HepG2 (cell line): ENCODE results near the gene ETFA. TPM values are rescaled to one million over a fixed set of nuclear protein-coding genes. Genes with fewer than 3 reads are reported as not detected.

Experiments
- BRCA1 ChIP-seq: sonication (generic); formaldehyde crosslinking; IDR thresholded peaks from 2 replicates; pipeline ENCODE4 v1.4.0; 2020; ENCODE audit warnings: missing genetic modification reagents
- CBX2 ChIP-seq, 2 experiments: fragments of 200-600 bp in 1 of 2; sonication (generic); formaldehyde crosslinking in 1 of 2; IDR thresholded peaks; 2 replicates each; pipeline versions ENCODE4 v1.7.0 to v1.8.1; 2018 to 2022; ENCODE audit warnings: low read depth in 2 of 2, low read length in 1 of 2, mild to moderate bottlenecking in 1 of 2, missing genetic modification reagents in 1 of 2
- ESRRA ChIP-seq: sonication (generic); formaldehyde crosslinking; IDR thresholded peaks from 2 replicates; pipeline ENCODE4 v1.5.1; 2020; ENCODE audit warnings: mild to moderate bottlenecking, low read depth, missing genetic modification reagents
- GMEB2 ChIP-seq: IDR thresholded peaks from 2 replicates; pipeline ENCODE4 v1.6.1; 2016; ENCODE audit warnings: missing biosample characterization, missing genetic modification reagents, low read depth
- HOXA5 ChIP-seq: sonication (generic); formaldehyde crosslinking; IDR thresholded peaks from 2 replicates; pipeline ENCODE4 v1.4.0; 2020; ENCODE audit warnings: missing genetic modification reagents
- KDM2A ChIP-seq: sonication (generic); formaldehyde crosslinking; IDR thresholded peaks from 2 replicates; pipeline ENCODE4 v1.4.0; 2020; ENCODE audit warnings: low read depth, missing genetic modification reagents, borderline replicate concordance
- KLF12 ChIP-seq: sonication (generic); formaldehyde crosslinking; IDR thresholded peaks from 2 replicates; pipeline ENCODE4 v1.4.0; 2020; ENCODE audit warnings: missing genetic modification reagents, borderline replicate concordance
- MED1 ChIP-seq: sonication (generic); formaldehyde crosslinking; IDR thresholded peaks from 2 replicates; pipeline ENCODE4 v1.4.0; 2020; ENCODE audit warnings: missing genetic modification reagents
- NBN ChIP-seq: fragments of 450-650 bp; conservative IDR thresholded peaks from 2 replicates; pipeline ENCODE4 v1.6.1; 2017
- PBX3 ChIP-seq: sonication (generic); formaldehyde crosslinking; IDR thresholded peaks from 2 replicates; pipeline ENCODE4 v1.8.1; 2023; ENCODE audit warnings: missing genetic modification reagents, inconsistent platforms, borderline replicate concordance
- PRPF4 ChIP-seq: fragments of 200-400 bp; formaldehyde crosslinking; IDR thresholded peaks from 2 replicates; pipeline ENCODE4 v1.6.1; 2016; ENCODE audit warnings: low read length, low read depth; ENCODE audit not compliant: poor library complexity, severe bottlenecking
- STAT6 ChIP-seq: sonication (generic); formaldehyde crosslinking; IDR thresholded peaks from 2 replicates; pipeline ENCODE4 v1.4.0; 2020; ENCODE audit warnings: missing genetic modification reagents, mild to moderate bottlenecking, borderline replicate concordance
- THAP11 ChIP-seq: IDR thresholded peaks from 2 replicates; pipeline ENCODE4 v1.6.1; 2016; ENCODE audit warnings: missing biosample characterization, missing genetic modification reagents
- ZNF329 ChIP-seq: sonication (generic); formaldehyde crosslinking; IDR thresholded peaks from 2 replicates; pipeline ENCODE4 v1.9.0; 2021; ENCODE audit warnings: low read depth, mild to moderate bottlenecking, missing genetic modification reagents
- ZNF549 ChIP-seq: sonication (generic); formaldehyde crosslinking; IDR thresholded peaks from 2 replicates; pipeline ENCODE4 v1.5.0; 2020; ENCODE audit warnings: missing genetic modification reagents
- ZNF773 ChIP-seq: sonication (generic); formaldehyde crosslinking; IDR thresholded peaks from 2 replicates; pipeline ENCODE4 v1.4.0; 2020; ENCODE audit warnings: missing genetic modification reagents, borderline replicate concordance
- polyA plus RNA-seq, 8 experiments: library from polyadenylated mRNA; depleted of rRNA in 3 of 8; stranded (reverse) in 7 of 8; unstranded in 1 of 8; fragments of >200 nt; fragmentation: Illumina TruSeq in 4 of 8; extraction: Trizol in 4 of 8; gene quantifications; 2 replicates each; pipeline versions ENCODE4 v1.2.1 to v1.2.3, GENCODE V29; 2011 to 2016; ENCODE audit warnings: low read depth in 4 of 8, missing spikeins in 1 of 8, mixed read lengths in 1 of 8; ENCODE audit not compliant: insufficient read depth in 1 of 8
- total RNA-seq, 5 experiments: library from RNA; depleted of rRNA; stranded (reverse); fragments of >200 nt; fragmentation: Illumina TruSeq; extraction: Trizol; gene quantifications; 2 replicates each; pipeline ENCODE4 v1.2.3, GENCODE V29; 2016; ENCODE audit warnings: low read depth in 1 of 5
- TF ChIP-seq, protein P1 (sequence below): sonication (generic); formaldehyde crosslinking; IDR thresholded peaks from 2 replicates; pipeline ENCODE4 v1.5.0; 2020; ENCODE audit warnings: mild to moderate bottlenecking, missing genetic modification reagents
- TF ChIP-seq, protein P2 (sequence below): sonication (generic); formaldehyde crosslinking; IDR thresholded peaks from 2 replicates; pipeline ENCODE4 v1.4.0; 2020; ENCODE audit warnings: mild to moderate bottlenecking, missing genetic modification reagents
- TF ChIP-seq, protein P3 (sequence below): sonication (generic); formaldehyde crosslinking; IDR thresholded peaks from 2 replicates; pipeline ENCODE4 v1.8.0; 2022; ENCODE audit warnings: missing genetic modification reagents, mild to moderate bottlenecking, borderline replicate concordance

The ETFA gene
- total and polyA plus RNA-seq, 2 of the 13 experiments (the other 11 are each of a cell fraction or from before 2014, with no cell fraction given) = 291 to 396 TPM

GRCh38 chr15:76333720-76334437 is 22.6 kb upstream of the ETFA start (continued):
- TF ChIP-seq STAT6 (CRISPR knock-in tag) (no peak), KLF12 (CRISPR knock-in tag) (no peak), THAP11 (peak; percentile 38; the same call in 1 of the 2 replicates), ZNF329 (CRISPR knock-in tag) (no peak), KDM2A (CRISPR knock-in tag) (peak; percentile 72), GMEB2 (CRISPR knock-in tag) (no peak), CBX2 (IDR thresholded peaks at IDR 0.05; ENCODE audit: low read depth, low read length) (no peak), CBX2 (CRISPR knock-in tag; IDR thresholded peaks at IDR 0.05; ENCODE audit: low read depth) (no peak), ZNF773 (no peak), BRCA1 (no peak), PBX3 (CRISPR knock-in tag) (no peak), ESRRA (peak; percentile 59; the same call in 1 of the 2 replicates), HOXA5 (CRISPR knock-in tag) (peak; percentile 40; the same call in 1 of the 2 replicates), ZNF549 (no peak), PRPF4 (no peak), NBN (no peak), MED1 (CRISPR knock-in tag) (peak; percentile 72)
- TF ChIP-seq, protein P1, sequence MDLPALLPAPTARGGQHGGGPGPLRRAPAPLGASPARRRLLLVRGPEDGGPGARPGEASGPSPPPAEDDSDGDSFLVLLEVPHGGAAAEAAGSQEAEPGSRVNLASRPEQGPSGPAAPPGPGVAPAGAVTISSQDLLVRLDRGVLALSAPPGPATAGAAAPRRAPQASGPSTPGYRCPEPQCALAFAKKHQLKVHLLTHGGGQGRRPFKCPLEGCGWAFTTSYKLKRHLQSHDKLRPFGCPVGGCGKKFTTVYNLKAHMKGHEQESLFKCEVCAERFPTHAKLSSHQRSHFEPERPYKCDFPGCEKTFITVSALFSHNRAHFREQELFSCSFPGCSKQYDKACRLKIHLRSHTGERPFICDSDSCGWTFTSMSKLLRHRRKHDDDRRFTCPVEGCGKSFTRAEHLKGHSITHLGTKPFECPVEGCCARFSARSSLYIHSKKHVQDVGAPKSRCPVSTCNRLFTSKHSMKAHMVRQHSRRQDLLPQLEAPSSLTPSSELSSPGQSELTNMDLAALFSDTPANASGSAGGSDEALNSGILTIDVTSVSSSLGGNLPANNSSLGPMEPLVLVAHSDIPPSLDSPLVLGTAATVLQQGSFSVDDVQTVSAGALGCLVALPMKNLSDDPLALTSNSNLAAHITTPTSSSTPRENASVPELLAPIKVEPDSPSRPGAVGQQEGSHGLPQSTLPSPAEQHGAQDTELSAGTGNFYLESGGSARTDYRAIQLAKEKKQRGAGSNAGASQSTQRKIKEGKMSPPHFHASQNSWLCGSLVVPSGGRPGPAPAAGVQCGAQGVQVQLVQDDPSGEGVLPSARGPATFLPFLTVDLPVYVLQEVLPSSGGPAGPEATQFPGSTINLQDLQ (CRISPR knock-in tag) = no peak
- TF ChIP-seq, protein P2, sequence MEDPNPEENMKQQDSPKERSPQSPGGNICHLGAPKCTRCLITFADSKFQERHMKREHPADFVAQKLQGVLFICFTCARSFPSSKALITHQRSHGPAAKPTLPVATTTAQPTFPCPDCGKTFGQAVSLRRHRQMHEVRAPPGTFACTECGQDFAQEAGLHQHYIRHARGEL (CRISPR knock-in tag) = no peak
- TF ChIP-seq, protein P3, sequence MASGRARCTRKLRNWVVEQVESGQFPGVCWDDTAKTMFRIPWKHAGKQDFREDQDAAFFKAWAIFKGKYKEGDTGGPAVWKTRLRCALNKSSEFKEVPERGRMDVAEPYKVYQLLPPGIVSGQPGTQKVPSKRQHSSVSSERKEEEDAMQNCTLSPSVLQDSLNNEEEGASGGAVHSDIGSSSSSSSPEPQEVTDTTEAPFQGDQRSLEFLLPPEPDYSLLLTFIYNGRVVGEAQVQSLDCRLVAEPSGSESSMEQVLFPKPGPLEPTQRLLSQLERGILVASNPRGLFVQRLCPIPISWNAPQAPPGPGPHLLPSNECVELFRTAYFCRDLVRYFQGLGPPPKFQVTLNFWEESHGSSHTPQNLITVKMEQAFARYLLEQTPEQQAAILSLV (CRISPR knock-in tag) = no peak
